Right lobe of liver (tissue), 4 donors: ENCODE data around the gene RGL2.
"Not testable (repeated sequence)": the region's sequence is repeated elsewhere in the genome, so short reads cannot be mapped to it uniquely, and the experiment has no call there.

Experiments
- CTCF ChIP-seq, 4 donors: fragments of 200-600 bp in 3 of 4; fragments of 450-650 bp in 1 of 4; IDR thresholded peaks; one replicate each; pipeline versions ENCODE4 v1.5.1 to v1.8.0; 2016 to 2022; ENCODE audit warnings: antibody characterized with exemption in 4 of 4, mild to moderate bottlenecking in 2 of 4
- POLR2A ChIP-seq: fragments of 450-650 bp; IDR thresholded peaks from one replicate; pipeline ENCODE4 v1.6.1; 2017; ENCODE audit warnings: antibody characterized with exemption, mild to moderate bottlenecking
- donor health status: DM: no; HTN: no; CAD: no.
- donor health status: DM: no; HTN: no; CAD: no.
- donor health status: DM: no; HTN: yes; CAD: no.

GRCh38 chr6:33285214-33285613 lies 13.5 kb downstream of the RGL2 start:
- TF ChIP-seq CTCF (IDR thresholded peaks at IDR 0.05); POLR2A: not testable (repeated sequence)
